HEK293T (cell line): ENCODE measurements around the gene AOPEP.

Source experiments
- CTCF ChIA-PET: fragments of 350-600 bp; formaldehyde crosslinking; extraction: SDS; loops from one replicate; lab custom pipeline; 2021; ENCODE audit warnings: antibody characterized with exemption, inconsistent platforms; lab: Yijun Ruan, JAX
- POLR2A ChIA-PET: fragments of 350-600 bp; formaldehyde crosslinking; extraction: SDS; loops from one replicate; lab custom pipeline; 2020; ENCODE audit warnings: antibody characterized with exemption, inconsistent platforms; lab: Yijun Ruan, JAX
- DNase-seq: peaks from one replicate; pipeline ENCODE4 v3.0.0; 2012; ENCODE audit warnings: mixed read lengths; ENCODE audit errors: extremely low spot score
- ARNT ChIP-seq: fragments of 450-650 bp; IDR thresholded peaks from 2 replicates; pipeline ENCODE4 v1.6.1; 2017; ENCODE audit warnings: mild to moderate bottlenecking
- BHLHE40 ChIP-seq: fragments of 450-650 bp; IDR thresholded peaks from 2 replicates; pipeline ENCODE4 v1.6.1; 2016; ENCODE audit warnings: mild to moderate bottlenecking, moderate library complexity, borderline replicate concordance
- CTBP1 ChIP-seq: fragments of 450-650 bp; IDR thresholded peaks from 2 replicates; pipeline ENCODE4 v1.6.1; 2016; ENCODE audit warnings: borderline replicate concordance
- ELF4 ChIP-seq: fragments of 450-650 bp; IDR thresholded peaks from 2 replicates; pipeline ENCODE4 v1.6.1; 2017; ENCODE audit warnings: antibody characterized with exemption
- FOXA1 ChIP-seq: fragments of 450-650 bp; IDR thresholded peaks from 2 replicates; pipeline ENCODE4 v1.6.1; 2016; ENCODE audit warnings: mild to moderate bottlenecking
- FOXK2 ChIP-seq: fragments of 450-650 bp; IDR thresholded peaks from 2 replicates; pipeline ENCODE4 v1.6.1; 2016; ENCODE audit warnings: mild to moderate bottlenecking
- FOXM1 ChIP-seq: fragments of 450-650 bp; IDR thresholded peaks from 2 replicates; pipeline ENCODE4 v1.6.1; 2017; ENCODE audit warnings: mild to moderate bottlenecking, borderline replicate concordance
- HDGF ChIP-seq: fragments of 450-650 bp; IDR thresholded peaks from 2 replicates; pipeline ENCODE4 v1.6.1; 2017; ENCODE audit warnings: antibody characterized with exemption, borderline replicate concordance
- L3MBTL2 ChIP-seq: fragments of 450-650 bp; conservative IDR thresholded peaks from 2 replicates; pipeline ENCODE4 v1.6.1; 2016; ENCODE audit warnings: mild to moderate bottlenecking
- LEF1 ChIP-seq: fragments of 450-650 bp; IDR thresholded peaks from 2 replicates; pipeline ENCODE4 v1.6.1; 2017; ENCODE audit warnings: mild to moderate bottlenecking, borderline replicate concordance
- NFRKB ChIP-seq: fragments of 450-650 bp; IDR thresholded peaks from 2 replicates; pipeline ENCODE4 v1.6.1; 2016; ENCODE audit warnings: mild to moderate bottlenecking, moderate library complexity
- PKNOX1 ChIP-seq: fragments of 450-650 bp; IDR thresholded peaks from 2 replicates; pipeline ENCODE4 v1.6.1; 2016
- SP1 ChIP-seq: fragments of 450-650 bp; IDR thresholded peaks from 2 replicates; pipeline ENCODE4 v1.6.1; 2017
- SUZ12 ChIP-seq: fragments of 450-650 bp; IDR thresholded peaks from 2 replicates; pipeline ENCODE4 v1.6.1; 2016; ENCODE audit warnings: mild to moderate bottlenecking
- TARDBP ChIP-seq: fragments of 450-650 bp; IDR thresholded peaks from 2 replicates; pipeline ENCODE4 v1.6.1; 2016
- ZNF384 ChIP-seq: fragments of 450-650 bp; IDR thresholded peaks from 2 replicates; pipeline ENCODE4 v1.6.1; 2016

AOPEP gene

GRCh38 chr9:95065224-95065623 is 338.7 kb downstream of the AOPEP start:
- no peak for TF ChIP-seq FOXA1
- no peak for TF ChIP-seq NFRKB
- no peak for TF ChIP-seq ELF4
- no peak for TF ChIP-seq PKNOX1
- TF ChIP-seq LEF1: no peak
- TF ChIP-seq SP1: no peak
- TF ChIP-seq SUZ12: no peak
- TF ChIP-seq HDGF: no peak
- no peak for TF ChIP-seq CTBP1
- no peak for TF ChIP-seq FOXM1
- no peak for TF ChIP-seq TARDBP
- TF ChIP-seq BHLHE40: no peak
- POLR2A ChIA-PET: no interaction called here
- DNase-seq: no peak
- CTCF ChIA-PET: no interaction called here

- TF ChIP-seq FOXM1 (no peak), ZNF384 (no peak), HDGF (no peak), FOXA1 (no peak), LEF1 (no peak)
- POLR2A ChIA-PET: no interaction called here
- no peak for DNase-seq
- CTCF ChIA-PET: no interaction called here
These were observed 340.6 kb downstream of the AOPEP start for GRCh38 chr9:95067057-95067456.

- POLR2A ChIA-PET: no interaction called here
- no peak for DNase-seq
- no peak for TF ChIP-seq ELF4
- no peak for TF ChIP-seq BHLHE40
- TF ChIP-seq LEF1: no peak
- TF ChIP-seq FOXK2: no peak
- no peak for TF ChIP-seq SP1
- no peak for TF ChIP-seq FOXM1
- no peak for TF ChIP-seq ZNF384
- TF ChIP-seq L3MBTL2: no peak
- no peak for TF ChIP-seq SUZ12
- TF ChIP-seq ARNT: no peak
- TF ChIP-seq FOXA1: no peak
- TF ChIP-seq TARDBP: no peak
- TF ChIP-seq NFRKB: no peak
- TF ChIP-seq HDGF: no peak
- TF ChIP-seq PKNOX1: no peak
- no peak for TF ChIP-seq CTBP1
- CTCF ChIA-PET: no interaction called here
These were observed 341.4 kb downstream of the AOPEP start for GRCh38 chr9:95067897-95068296.

GRCh38 chr9:95070549-95071021 is 344.1 kb downstream of the AOPEP start:
- ChIA-PET POLR2A (no interaction called here), CTCF (no interaction called here)
- no peak for DNase-seq
- no peak for TF ChIP-seq L3MBTL2
- TF ChIP-seq SP1: no peak
- TF ChIP-seq BHLHE40: no peak
- no peak for TF ChIP-seq NFRKB
- TF ChIP-seq ELF4: no peak
- no peak for TF ChIP-seq CTBP1
- no peak for TF ChIP-seq FOXK2
- TF ChIP-seq ZNF384: no peak
- no peak for TF ChIP-seq ARNT
- no peak for TF ChIP-seq HDGF
- TF ChIP-seq TARDBP: no peak
- TF ChIP-seq LEF1: no peak
- no peak for TF ChIP-seq FOXA1
- TF ChIP-seq SUZ12: no peak
- TF ChIP-seq FOXM1: no peak
- no peak for TF ChIP-seq PKNOX1

DNA sequence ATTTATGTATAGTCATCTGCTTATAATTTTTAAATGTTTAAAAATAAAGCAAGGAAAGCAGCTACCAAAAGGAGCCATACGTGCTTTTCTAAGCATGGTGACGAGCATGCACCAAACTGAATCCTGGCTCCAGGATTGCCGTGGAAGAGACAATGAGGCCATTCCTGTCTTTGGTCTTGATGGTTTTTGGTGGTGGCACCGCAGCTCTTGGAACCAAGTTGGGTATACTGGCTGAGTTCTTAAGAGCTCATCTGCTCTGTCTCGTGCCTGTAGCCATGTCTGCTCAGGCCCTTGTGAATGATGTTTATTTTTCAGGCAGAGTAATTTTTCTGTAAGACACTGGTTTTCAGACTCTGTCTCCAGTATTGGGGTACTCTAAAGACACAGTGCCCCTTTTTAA is 345.0 kb downstream of the AOPEP start:
- DNase-seq: no peak
- TF ChIP-seq ELF4: no peak
- TF ChIP-seq NFRKB: no peak
- TF ChIP-seq SP1: no peak
- TF ChIP-seq PKNOX1: no peak
- no peak for TF ChIP-seq HDGF
- TF ChIP-seq FOXM1: no peak
- TF ChIP-seq LEF1: no peak
- TF ChIP-seq ZNF384: no peak
- no peak for TF ChIP-seq ARNT
- no peak for TF ChIP-seq BHLHE40
- TF ChIP-seq FOXA1: no peak
- no peak for TF ChIP-seq FOXK2
- TF ChIP-seq TARDBP: no peak
- TF ChIP-seq SUZ12: no peak
- CTCF ChIA-PET: no interaction called here
- POLR2A ChIA-PET: no interaction called here

DNA sequence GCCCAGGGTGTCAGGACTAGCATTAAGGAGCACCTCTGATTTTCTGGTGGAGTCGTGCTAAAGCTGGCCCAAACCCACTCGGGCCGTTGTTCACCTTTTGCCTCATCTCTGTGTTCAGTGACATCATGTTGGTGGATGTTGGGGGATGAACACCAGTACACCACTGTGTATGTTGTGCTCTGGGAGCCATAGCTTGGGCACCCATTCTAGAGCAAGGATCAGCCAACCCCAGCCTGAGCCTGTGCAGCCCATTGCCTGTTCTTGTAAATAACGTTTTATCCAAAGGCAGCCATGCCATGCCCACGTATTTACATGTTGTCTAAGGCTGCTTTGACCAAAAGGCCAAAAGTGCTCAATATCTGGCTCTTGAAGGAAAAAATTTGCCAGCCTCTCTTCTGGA is 345.4 kb downstream of the AOPEP start:
- ChIA-PET CTCF (interaction anchor here (1.0 kb wide), 1 partner anchor 391 kb away, joined by 3 read pairs; no protein-coding TSS in a partner anchor), POLR2A (no interaction called here)
- DNase-seq: no peak
- no peak for TF ChIP-seq ZNF384
- no peak for TF ChIP-seq NFRKB
